Fibroblast of lung (primary cell): ENCODE measurements around the gene MARF1. TPM values are rescaled to one million over a fixed set of nuclear protein-coding genes. Genes with fewer than 3 reads are reported as not detected.

Experiments
- DNase-seq, 2 donors: peaks; one replicate each; pipeline versions ENCODE4 v3.0.0 to v3.0.0-alpha.2; 2010; ENCODE audit warnings: low read depth in 2 of 2
- H2AFZ ChIP-seq: 2 replicates; pipeline ENCODE4 v1.5.1; 2012; ENCODE audit warnings: low read length, control low read depth, inconsistent platforms
- H3K27ac ChIP-seq: 2 replicates; pipeline ENCODE4 v1.5.1; 2011; ENCODE audit warnings: low read length, control low read depth; ENCODE audit not compliant: insufficient read depth
- H3K27me3 ChIP-seq: 2 replicates; pipeline ENCODE4 v1.5.1; 2011; ENCODE audit warnings: mild to moderate bottlenecking, low read length; ENCODE audit not compliant: control insufficient read depth, insufficient read depth
- H3K36me3 ChIP-seq: 2 replicates; pipeline ENCODE4 v1.5.1; 2011; ENCODE audit warnings: low read length; ENCODE audit not compliant: control insufficient read depth, insufficient read depth
- H3K4me1 ChIP-seq: 2 replicates; pipeline ENCODE4 v1.5.1; 2011; ENCODE audit warnings: low read length; ENCODE audit not compliant: control insufficient read depth, insufficient read depth; ENCODE audit errors: extremely low read depth
- H3K4me2 ChIP-seq: 2 replicates; pipeline ENCODE4 v1.5.1; 2011; ENCODE audit warnings: low read length, control low read depth; ENCODE audit not compliant: insufficient read depth; ENCODE audit errors: extremely low read depth
- H3K4me3 ChIP-seq, 4 experiments: fragments of 200-600 bp in 1 of 4; sonication (generic) in 1 of 4; replicated peaks in 1 of 4; 2 replicates each; pipeline ENCODE4 v1.5.1; 2011 to 2016; ENCODE audit warnings: low read length in 4 of 4, low read depth in 3 of 4, mild to moderate bottlenecking in 3 of 4, control low read depth in 2 of 4, inconsistent platforms in 1 of 4, mixed read lengths in 1 of 4; ENCODE audit not compliant: insufficient read depth in 1 of 4; ENCODE audit errors: control extremely low read depth in 1 of 4
- H3K79me2 ChIP-seq: 2 replicates; pipeline ENCODE4 v1.5.1; 2012; ENCODE audit warnings: mild to moderate bottlenecking, low read length, inconsistent platforms; ENCODE audit not compliant: control insufficient read depth, insufficient read depth
- H3K9ac ChIP-seq: 2 replicates; pipeline ENCODE4 v1.5.1; 2011; ENCODE audit warnings: mild to moderate bottlenecking, low read length, control low read depth; ENCODE audit not compliant: insufficient read depth
- H3K9me3 ChIP-seq: 2 replicates; pipeline ENCODE4 v1.5.1; 2012; ENCODE audit warnings: low read depth, low read length; ENCODE audit not compliant: control insufficient read depth, insufficient read depth
- H4K20me1 ChIP-seq: 2 replicates; pipeline ENCODE4 v1.5.1; 2011; ENCODE audit warnings: low read length; ENCODE audit not compliant: control insufficient read depth, insufficient read depth; ENCODE audit errors: extremely low read depth
- EZH2 ChIP-seq: IDR thresholded peaks from 2 replicates; pipeline ENCODE4 v1.5.1; 2012; ENCODE audit warnings: low read length, control low read depth, mild to moderate bottlenecking; ENCODE audit errors: missing control alignments
- polyA plus RNA-seq, 2 donors: library from polyadenylated mRNA; depleted of rRNA in 1 of 2; stranded (reverse) in 1 of 2; unstranded in 1 of 2; fragments of >200 nt; gene quantifications; 2 replicates each; pipeline ENCODE4 v1.2.1, GENCODE V29; 2011 to 2012; ENCODE audit warnings: missing spikeins in 1 of 2
- total RNA-seq: library from RNA; depleted of rRNA; stranded (reverse); fragments of >200 nt; gene quantifications from 2 replicates; pipeline ENCODE4 v1.2.1, GENCODE V29; 2014
- TF ChIP-seq, protein P1 (sequence below), 2 donors: IDR thresholded peaks in 1 of 2; conservative IDR thresholded peaks in 1 of 2; 1 replicate in 1 of 2; 2 replicates in 1 of 2; pipeline ENCODE4 v1.5.1; 2011 to 2012; ENCODE audit warnings: low read length in 2 of 2, control low read depth in 1 of 2, inconsistent platforms in 1 of 2, low read depth in 1 of 2, mild to moderate bottlenecking in 1 of 2

Gene MARF1
- total and polyA plus RNA-seq, 2 donors (not counting 1 experiment from before 2014, with no cell fraction given), result 14.6 to 18.8 TPM

DNA sequence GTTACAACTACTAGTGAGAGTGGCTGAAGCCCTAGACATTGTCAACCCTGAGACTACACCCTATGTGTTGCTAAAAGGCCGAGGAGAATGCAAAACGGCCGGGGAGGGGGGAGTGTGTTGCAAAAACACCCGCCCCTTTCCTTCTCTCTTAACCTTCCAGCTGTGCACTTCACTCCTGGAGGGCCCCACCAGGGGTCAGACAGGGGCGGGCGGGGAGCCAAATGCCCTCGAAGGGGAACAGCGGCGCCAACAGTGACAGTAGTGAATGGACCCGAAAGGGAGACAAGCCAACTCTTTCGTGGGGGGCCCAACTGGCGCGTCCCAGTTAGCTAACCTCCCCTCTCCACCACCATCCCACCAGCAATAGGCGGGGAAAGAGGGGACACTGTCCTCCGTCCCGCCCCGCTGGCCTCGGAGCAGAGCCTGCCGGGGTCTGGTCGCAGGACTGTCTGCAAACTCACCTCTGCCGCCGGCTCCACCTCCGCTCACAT, 352 bp downstream of the MARF1 start:
- Histone ChIP-seq H3K4me1 (no peaks in the 10 kb centered on the region), H3K36me3 (no peaks in the 10 kb centered on the region), H3K79me2 (peaks cover 22% of the 10 kb centered on the region), H3K4me2 (peak overlapping the region; percentile 71), H3K27me3 (no peaks in the 10 kb centered on the region), H2AFZ (peak overlapping the region; percentile 94), H3K27ac (peak overlapping the region; percentile 70), H3K4me3 (peak overlapping the region; percentile 75 to 98 (median 82)), H3K9ac (peak overlapping the region; percentile 71), H3K9me3 (no peaks in the 10 kb centered on the region), H4K20me1 (no peaks in the 10 kb centered on the region)
- no peak for TF ChIP-seq EZH2
- TF ChIP-seq, protein P1, sequence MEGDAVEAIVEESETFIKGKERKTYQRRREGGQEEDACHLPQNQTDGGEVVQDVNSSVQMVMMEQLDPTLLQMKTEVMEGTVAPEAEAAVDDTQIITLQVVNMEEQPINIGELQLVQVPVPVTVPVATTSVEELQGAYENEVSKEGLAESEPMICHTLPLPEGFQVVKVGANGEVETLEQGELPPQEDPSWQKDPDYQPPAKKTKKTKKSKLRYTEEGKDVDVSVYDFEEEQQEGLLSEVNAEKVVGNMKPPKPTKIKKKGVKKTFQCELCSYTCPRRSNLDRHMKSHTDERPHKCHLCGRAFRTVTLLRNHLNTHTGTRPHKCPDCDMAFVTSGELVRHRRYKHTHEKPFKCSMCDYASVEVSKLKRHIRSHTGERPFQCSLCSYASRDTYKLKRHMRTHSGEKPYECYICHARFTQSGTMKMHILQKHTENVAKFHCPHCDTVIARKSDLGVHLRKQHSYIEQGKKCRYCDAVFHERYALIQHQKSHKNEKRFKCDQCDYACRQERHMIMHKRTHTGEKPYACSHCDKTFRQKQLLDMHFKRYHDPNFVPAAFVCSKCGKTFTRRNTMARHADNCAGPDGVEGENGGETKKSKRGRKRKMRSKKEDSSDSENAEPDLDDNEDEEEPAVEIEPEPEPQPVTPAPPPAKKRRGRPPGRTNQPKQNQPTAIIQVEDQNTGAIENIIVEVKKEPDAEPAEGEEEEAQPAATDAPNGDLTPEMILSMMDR (conservative IDR thresholded peaks at IDR 0.05 in 1 of 2, IDR thresholded peaks at IDR 0.05 in 1 of 2; ENCODE audit: low read depth in 1 of 2, low read length in 2 of 2), result peak; percentile 33 to 36
- peak; percentile 34 to 41 for DNase-seq

DNA sequence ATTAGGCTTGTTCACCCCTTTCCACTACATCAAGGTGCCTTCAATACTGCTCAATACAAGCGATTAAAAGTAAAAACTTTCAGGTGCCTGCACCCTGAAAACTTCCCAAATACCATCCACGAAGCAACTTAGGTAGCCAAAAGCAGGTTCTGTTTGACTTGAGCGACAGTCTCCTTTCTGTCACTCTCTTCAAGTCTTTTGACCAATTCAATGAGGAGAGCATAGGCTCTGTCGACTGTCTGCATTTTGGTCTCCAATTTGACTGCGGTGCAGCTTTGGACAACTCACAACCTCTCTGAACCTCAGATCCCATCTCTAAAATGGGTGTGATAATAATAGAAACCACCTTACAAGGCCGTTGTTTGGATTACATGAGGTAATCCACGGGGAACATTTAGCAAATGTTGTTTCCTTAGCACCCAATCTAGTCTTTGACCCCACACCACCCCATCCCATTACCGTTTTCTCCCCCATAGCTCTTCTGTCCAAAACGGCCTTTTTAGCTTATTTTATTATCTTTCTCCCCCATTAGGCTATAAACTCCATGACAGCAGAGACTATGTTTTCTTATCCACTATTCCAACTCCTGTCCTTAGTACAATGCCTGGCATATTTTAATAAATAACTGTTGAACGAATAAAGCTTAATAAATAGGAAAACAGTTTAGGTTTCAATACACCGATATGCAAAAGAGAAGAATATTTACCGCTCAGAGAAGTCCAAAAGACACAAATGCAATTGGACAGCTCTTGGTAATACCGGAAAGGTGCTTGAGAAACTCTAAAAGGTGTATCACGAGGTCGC, 999 bp downstream of the MARF1 start:
- Histone ChIP-seq H3K4me2 (peak overlapping the region; percentile 71), H3K79me2 (peaks cover 22% of the 10 kb centered on the region), H2AFZ (peak overlapping the region; percentile 47), H3K27me3 (no peaks in the 10 kb centered on the region), H3K4me3 (peak overlapping the region; percentile 75 to 98 (median 82)), H3K9me3 (no peaks in the 10 kb centered on the region), H3K27ac (peak overlapping the region; percentile 70), H3K36me3 (peaks cover 2% of the 10 kb centered on the region), H3K4me1 (no peaks in the 10 kb centered on the region), H4K20me1 (no peaks in the 10 kb centered on the region), H3K9ac (peak overlapping the region; percentile 13)
- TF ChIP-seq, protein P1 (conservative IDR thresholded peaks at IDR 0.05 in 1 of 2, IDR thresholded peaks at IDR 0.05 in 1 of 2; ENCODE audit: low read depth in 1 of 2, low read length in 2 of 2), result no peak
- no peak for TF ChIP-seq EZH2
- no peak for DNase-seq

DNA sequence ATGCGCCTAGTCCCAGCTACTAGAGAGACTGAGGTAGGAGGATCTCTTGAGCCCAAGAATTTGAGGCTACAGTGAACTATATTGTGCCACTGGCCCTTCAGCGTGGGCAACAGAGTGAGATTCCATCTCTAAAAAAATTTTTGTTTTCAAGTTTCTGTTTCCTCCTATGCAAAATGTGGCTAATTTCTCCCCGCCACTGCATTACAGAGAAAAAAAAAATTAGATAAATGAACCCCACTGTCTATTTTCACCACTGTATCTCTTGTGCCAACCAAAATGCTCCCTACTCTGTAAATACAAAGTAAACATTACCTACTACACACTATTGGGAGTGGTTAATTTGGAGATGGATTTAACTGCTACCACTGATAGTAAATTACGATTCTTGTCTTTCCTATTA, 2.0 kb downstream of the MARF1 start:
- H3K36me3 ChIP-seq, result peaks cover 3% of the 10 kb centered on the region
- no peaks in the 10 kb centered on the region for H3K27me3 ChIP-seq
- H3K9me3 ChIP-seq, result no peaks in the 10 kb centered on the region
- no peak overlapping the region for H3K9ac ChIP-seq
- H3K79me2 ChIP-seq, result peaks cover 22% of the 10 kb centered on the region
- no peak for TF ChIP-seq EZH2
- TF ChIP-seq, protein P1 (conservative IDR thresholded peaks at IDR 0.05 in 1 of 2, IDR thresholded peaks at IDR 0.05 in 1 of 2; ENCODE audit: low read depth in 1 of 2, low read length in 2 of 2), result no peak
- H3K4me2 ChIP-seq, result no peak overlapping the region
- H3K4me3 ChIP-seq, result peak overlapping the region in 1 of 4 experiments; percentile 6
- H3K4me1 ChIP-seq, result no peaks in the 10 kb centered on the region
- H3K27ac ChIP-seq, result no peak overlapping the region
- DNase-seq, result no peak
- no peaks in the 10 kb centered on the region for H4K20me1 ChIP-seq
- no peak overlapping the region for H2AFZ ChIP-seq
